Fibroblast of skin of right quadriceps (primary cell): ENCODE data around the gene TTC14.

Experiments used
- DNase-seq: peaks from one replicate; pipeline ENCODE4 v3.0.0-alpha.2; 2013

Gene TTC14

DNA sequence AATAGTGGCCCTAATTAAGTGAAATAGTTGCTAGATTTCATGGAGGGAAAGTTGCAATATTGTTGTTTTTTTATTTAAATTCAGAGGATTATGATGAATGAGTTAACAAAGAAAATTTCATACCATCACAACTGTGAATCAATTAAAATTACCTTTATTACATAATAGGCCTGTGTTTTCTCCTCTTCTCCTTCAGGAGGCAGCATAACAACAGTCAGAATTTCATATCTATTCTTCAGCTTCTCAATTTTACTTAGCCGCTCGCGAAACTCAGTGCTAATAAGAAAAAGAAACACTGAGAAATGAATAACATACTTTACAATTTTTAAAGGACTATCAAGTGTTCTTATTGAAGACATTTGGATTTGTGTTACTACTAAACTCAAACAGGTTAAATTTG is 29.4 kb downstream of the TTC14 start:
- DNase-seq, result no peak

DNA sequence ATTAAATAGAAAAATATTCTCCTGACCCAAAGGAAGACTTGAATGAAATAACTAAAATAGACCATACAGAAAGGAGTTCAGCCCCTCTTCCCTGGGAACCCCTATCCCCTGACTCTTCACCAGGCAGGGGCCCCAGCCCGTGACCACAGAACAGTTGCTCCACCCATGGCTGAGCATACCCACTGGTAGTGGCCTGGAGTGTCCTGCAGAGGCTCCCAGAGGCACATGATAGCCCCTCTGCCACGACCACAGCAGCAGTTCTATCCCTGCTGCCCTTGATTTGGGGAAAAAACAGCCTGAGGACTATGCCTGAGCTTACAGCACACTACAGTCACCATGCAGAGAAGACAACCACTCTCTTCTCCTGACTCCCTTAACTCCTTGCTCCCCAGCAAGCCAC is 31.8 kb downstream of the TTC14 start:
- DNase-seq, result no peak

DNA sequence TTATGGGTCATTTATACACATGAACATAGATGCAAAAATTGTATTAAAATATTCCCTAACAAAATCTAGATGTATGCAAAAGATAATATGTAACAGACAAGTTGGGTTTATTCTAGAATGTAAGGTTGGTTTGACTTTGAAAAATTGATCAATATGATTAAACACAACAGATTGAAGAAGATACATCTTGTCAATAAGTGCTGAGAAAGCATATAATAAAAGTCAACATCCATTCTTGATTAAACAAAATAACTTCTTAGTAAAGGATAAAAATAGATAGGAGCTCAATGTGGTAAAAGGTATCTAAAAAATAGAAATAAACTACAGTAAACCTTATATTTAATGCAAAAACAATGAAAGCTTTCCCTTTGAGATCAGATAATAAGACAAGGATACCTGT is 39.0 kb downstream of the TTC14 start:
- DNase-seq, result no peak

DNA sequence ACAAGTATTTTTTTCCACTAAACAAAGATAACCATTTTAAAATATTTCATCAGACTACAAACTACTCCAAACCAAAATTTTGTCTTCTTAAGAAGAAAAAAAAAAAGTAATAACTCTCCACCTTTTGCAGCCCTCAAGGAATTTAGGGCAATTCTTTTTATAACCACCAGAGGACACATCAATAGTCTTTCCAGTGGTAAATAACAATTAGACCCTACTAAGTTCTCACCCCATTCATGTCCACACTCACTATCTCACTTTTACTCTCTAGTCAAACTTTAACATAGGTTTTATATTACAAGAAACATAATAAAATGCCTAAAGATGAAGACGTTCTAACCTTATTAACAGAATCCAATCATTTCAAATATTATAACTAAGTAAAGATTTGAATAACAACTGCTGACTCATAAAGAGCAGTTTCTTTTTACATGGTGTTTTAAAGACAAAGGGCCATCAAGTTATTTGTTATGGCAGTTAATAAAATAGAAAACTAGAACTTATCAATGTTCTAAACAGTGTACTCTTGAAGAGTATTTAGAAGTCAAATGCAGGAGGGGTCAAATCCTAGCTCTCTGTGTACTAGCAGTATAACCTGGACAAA is 44.3 kb downstream of the TTC14 start:
- DNase-seq, result no peak

DNA sequence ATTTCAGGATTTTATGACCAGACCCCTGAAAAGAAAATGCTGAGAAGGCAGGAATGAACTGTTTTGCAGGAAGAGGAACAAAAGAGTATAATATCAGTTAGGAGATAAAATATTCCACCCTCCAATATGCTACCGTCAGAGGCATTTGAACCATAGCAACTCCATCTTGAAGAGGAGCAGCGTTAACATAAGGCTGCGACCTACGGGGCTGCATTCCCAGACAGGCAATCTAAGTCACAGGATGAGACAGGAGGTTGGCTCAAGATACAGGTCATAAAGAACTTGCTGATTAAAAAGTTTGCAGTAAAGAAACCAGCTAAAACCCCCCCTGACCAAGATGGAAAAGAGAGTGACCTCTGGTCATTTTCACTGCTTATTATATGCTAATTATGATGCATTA is 54.4 kb downstream of the TTC14 start:
- no peak for DNase-seq

DNA sequence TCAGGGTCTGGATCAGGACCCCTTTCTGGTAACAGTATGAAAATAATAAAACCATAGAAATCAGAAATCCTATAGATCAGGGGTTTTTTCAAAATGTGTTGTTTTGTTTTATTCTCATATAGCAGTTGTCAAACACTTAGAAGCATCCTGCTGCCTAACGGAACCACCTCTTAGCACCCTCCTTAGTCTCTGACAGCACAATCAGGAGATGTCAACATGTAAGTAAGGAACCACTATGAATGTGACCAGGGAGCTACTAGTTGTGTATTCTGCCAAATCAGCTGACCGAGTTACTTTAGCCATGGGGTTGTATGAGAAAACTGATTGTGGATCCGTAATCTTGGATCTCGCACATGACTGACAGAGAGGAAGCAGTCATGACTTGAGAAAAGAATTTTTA is 55.1 kb downstream of the TTC14 start:
- no peak for DNase-seq
